HepG2 (cell line): ENCODE results near the gene PTH2. TPM values are rescaled to one million over a fixed set of nuclear protein-coding genes. Genes with fewer than 3 reads are reported as not detected.

Source experiments
- AKNA ChIP-seq: sonication (generic); formaldehyde crosslinking; IDR thresholded peaks from 2 replicates; pipeline ENCODE4 v1.4.0; 2020; ENCODE audit warnings: missing genetic modification reagents, borderline replicate concordance
- DNMT3B ChIP-seq: conservative IDR thresholded peaks from 2 replicates; pipeline ENCODE4 v1.6.1; 2016; ENCODE audit warnings: missing biosample characterization, control low read depth
- FOXK2 ChIP-seq: fragments of 450-650 bp; IDR thresholded peaks from 2 replicates; pipeline ENCODE4 v1.6.1; 2016
- HBP1 ChIP-seq: IDR thresholded peaks from 2 replicates; pipeline ENCODE4 v1.6.1; 2016; ENCODE audit warnings: low read depth, control low read depth
- RARG ChIP-seq: sonication (generic); formaldehyde crosslinking; IDR thresholded peaks from 2 replicates; pipeline ENCODE4 v1.4.0; 2020; ENCODE audit warnings: low read depth, mild to moderate bottlenecking, missing genetic modification reagents
- SMARCE1 ChIP-seq: fragments of 450-650 bp; IDR thresholded peaks from 2 replicates; pipeline ENCODE4 v1.6.1; 2017; ENCODE audit warnings: borderline replicate concordance
- TOPORS ChIP-seq: sonication (generic); formaldehyde crosslinking; IDR thresholded peaks from 2 replicates; pipeline ENCODE4 v1.8.0; 2023; ENCODE audit warnings: mild to moderate bottlenecking, missing genetic modification reagents
- ZNF142 ChIP-seq: sonication (generic); formaldehyde crosslinking; IDR thresholded peaks from 2 replicates; pipeline ENCODE4 v1.4.0; 2020; ENCODE audit warnings: missing genetic modification reagents
- ZNF225 ChIP-seq: sonication (generic); formaldehyde crosslinking; IDR thresholded peaks from 2 replicates; pipeline ENCODE4 v1.4.0; 2020; ENCODE audit warnings: mild to moderate bottlenecking, missing genetic modification reagents
- ZNF441 ChIP-seq: sonication (generic); formaldehyde crosslinking; IDR thresholded peaks from 2 replicates; pipeline ENCODE4 v1.7.0; 2021; ENCODE audit warnings: missing genetic modification reagents, borderline replicate concordance
- ZNF574 ChIP-seq: sonication (generic); formaldehyde crosslinking; IDR thresholded peaks from 2 replicates; pipeline ENCODE4 v1.4.0; 2020; ENCODE audit warnings: missing genetic modification reagents
- ZNF747 ChIP-seq: sonication (generic); formaldehyde crosslinking; IDR thresholded peaks from 2 replicates; pipeline ENCODE4 v1.8.1; 2023; ENCODE audit warnings: missing genetic modification reagents, mild to moderate bottlenecking, borderline replicate concordance
- ZNF841 ChIP-seq: sonication (generic); formaldehyde crosslinking; IDR thresholded peaks from 2 replicates; pipeline ENCODE4 v1.8.1; 2023; ENCODE audit warnings: missing genetic modification reagents, borderline replicate concordance
- polyA plus RNA-seq, 8 experiments: library from polyadenylated mRNA; depleted of rRNA in 3 of 8; stranded (reverse) in 7 of 8; unstranded in 1 of 8; fragments of >200 nt; fragmentation: Illumina TruSeq in 4 of 8; extraction: Trizol in 4 of 8; gene quantifications; 2 replicates each; pipeline versions ENCODE4 v1.2.1 to v1.2.3, GENCODE V29; 2011 to 2016; ENCODE audit warnings: low read depth in 4 of 8, missing spikeins in 1 of 8, mixed read lengths in 1 of 8; ENCODE audit not compliant: insufficient read depth in 1 of 8
- total RNA-seq, 5 experiments: library from RNA; depleted of rRNA; stranded (reverse); fragments of >200 nt; fragmentation: Illumina TruSeq; extraction: Trizol; gene quantifications; 2 replicates each; pipeline ENCODE4 v1.2.3, GENCODE V29; 2016; ENCODE audit warnings: low read depth in 1 of 5

The PTH2 gene
- total and polyA plus RNA-seq, 2 of the 13 experiments (the other 11 are each of a cell fraction or from before 2014, with no cell fraction given), result not detected

- TF ChIP-seq ZNF142 (no peak), TOPORS (CRISPR knock-in tag) (no peak), SMARCE1 (no peak), ZNF441 (CRISPR knock-in tag) (no peak), DNMT3B (CRISPR knock-in tag) (no peak), AKNA (CRISPR knock-in tag) (no peak), FOXK2 (no peak), ZNF574 (CRISPR knock-in tag) (0 out of 2 replicates have a peak, but pooled peaks have one; percentile 38), RARG (CRISPR knock-in tag) (no peak), ZNF841 (CRISPR knock-in tag) (no peak), ZNF747 (CRISPR knock-in tag) (no peak), HBP1 (no peak), ZNF225 (CRISPR knock-in tag) (no peak)
Measured at GRCh38 chr19:49391581-49392399, 31.5 kb downstream of the PTH2 start (continued).
